GM12878 (cell line): Measurements from ENCODE around the gene PDIK1L. TPM values are rescaled to one million over a fixed set of nuclear protein-coding genes. Genes with fewer than 3 reads are reported as not detected.

Experiments used
- CBFB ChIP-seq: IDR thresholded peaks from 2 replicates; pipeline ENCODE4 v1.6.1; 2016; ENCODE audit warnings: antibody characterized with exemption, low read depth
- CHD2 ChIP-seq: IDR thresholded peaks from 2 replicates; pipeline ENCODE4 v1.6.1; 2011; ENCODE audit warnings: low read depth, low read length, improper control_type of control experiment, borderline replicate concordance
- FOS ChIP-seq: IDR thresholded peaks from 3 replicates; pipeline ENCODE4 v1.6.1; 2011; ENCODE audit warnings: borderline replicate concordance; ENCODE audit not compliant: insufficient read length; ENCODE audit errors: extremely low read depth
- JUND ChIP-seq: IDR thresholded peaks from 2 replicates; pipeline ENCODE4 v1.6.1; 2012; ENCODE audit warnings: low read depth, mild to moderate bottlenecking, low read length, improper control_type of control experiment, moderate library complexity
- MEF2A ChIP-seq: IDR thresholded peaks from 2 replicates; pipeline ENCODE4 v1.6.1; 2011; ENCODE audit warnings: low read depth, mild to moderate bottlenecking, low read length, moderate library complexity; ENCODE audit not compliant: insufficient read depth
- MYC ChIP-seq: IDR thresholded peaks from 2 replicates; pipeline ENCODE4 v1.6.1; 2011; ENCODE audit warnings: mild to moderate bottlenecking, low read length, moderate library complexity, inconsistent platforms; ENCODE audit not compliant: insufficient read depth, insufficient replicate concordance, insufficient read length, severe bottlenecking
- PAX5 ChIP-seq: IDR thresholded peaks from 2 replicates; pipeline ENCODE4 v1.6.1; 2011; ENCODE audit warnings: low read depth, low read length, borderline replicate concordance
- POLR2A ChIP-seq: IDR thresholded peaks from 2 replicates; pipeline ENCODE4 v1.6.1; 2011; ENCODE audit warnings: low read depth, mild to moderate bottlenecking, low read length
- RCOR1 ChIP-seq: conservative IDR thresholded peaks from 2 replicates; pipeline ENCODE4 v1.6.1; 2012; ENCODE audit warnings: low read depth, low read length, improper control_type of control experiment
- SMAD1 ChIP-seq: fragments of 450-650 bp; IDR thresholded peaks from 2 replicates; pipeline ENCODE4 v1.6.1; 2018; ENCODE audit warnings: mild to moderate bottlenecking, low read depth; ENCODE audit not compliant: partially characterized antibody
- SMAD5 ChIP-seq: IDR thresholded peaks from 2 replicates; pipeline ENCODE4 v1.6.1; 2016; ENCODE audit warnings: antibody characterized with exemption, low read depth
- SP1 ChIP-seq: IDR thresholded peaks from one replicate; pipeline ENCODE4 v1.6.1; 2011; ENCODE audit warnings: low read depth, low read length
- SREBF2 ChIP-seq: IDR thresholded peaks from 2 replicates; pipeline ENCODE4 v1.6.1; 2012; ENCODE audit warnings: mild to moderate bottlenecking, low read length
- STAT1 ChIP-seq: fragments of 450-650 bp; conservative IDR thresholded peaks from 2 replicates; pipeline ENCODE4 v1.6.1; 2014; ENCODE audit warnings: antibody characterized with exemption, mild to moderate bottlenecking
- USF1 ChIP-seq: IDR thresholded peaks from 2 replicates; pipeline ENCODE4 v1.6.1; 2011; ENCODE audit warnings: borderline replicate concordance, low read depth, mild to moderate bottlenecking, moderate library complexity, mixed read lengths, low read length; ENCODE audit not compliant: insufficient read depth; ENCODE audit errors: extremely low read length
- ZSCAN29 ChIP-seq: fragments of 450-650 bp; IDR thresholded peaks from 2 replicates; pipeline ENCODE4 v1.6.1; 2017; ENCODE audit warnings: mild to moderate bottlenecking, moderate library complexity
- polyA plus RNA-seq, 11 experiments: library from polyadenylated mRNA; depleted of rRNA in 4 of 11; unstranded in 6 of 11; stranded (reverse) in 5 of 11; fragments of >200 nt; fragmentation: Nextera tagmentation in 4 of 11; fragmentation: Illumina TruSeq in 1 of 11; extraction: Ambion mirVana in 4 of 11; extraction: Trizol in 1 of 11; gene quantifications; 1 replicate in 1 of 11; 2 replicates in 10 of 11; pipeline versions ENCODE4 v1.2.1 to v1.2.3, GENCODE V29; 2011 to 2016; ENCODE audit warnings: inconsistent platforms in 2 of 11, missing spikeins in 2 of 11, low read depth in 1 of 11
- total RNA-seq, 4 experiments: library from RNA; depleted of rRNA in 3 of 4; stranded (reverse); fragments of >200 nt in 3 of 4; fragmentation: Illumina TruSeq in 1 of 4; extraction: Trizol in 1 of 4; gene quantifications; 2 replicates each; pipeline versions ENCODE4 v1.2.1 to v1.2.3, GENCODE V29; 2013 to 2021
- TF ChIP-seq, protein P1 (sequence below): fragments of 450-650 bp; IDR thresholded peaks from 2 replicates; pipeline ENCODE4 v1.6.1; 2016; ENCODE audit warnings: mild to moderate bottlenecking, moderate library complexity, borderline replicate concordance
- TF ChIP-seq, protein P2 (sequence below): fragments of 450-650 bp; IDR thresholded peaks from 2 replicates; pipeline ENCODE4 v1.6.1; 2017; ENCODE audit warnings: mild to moderate bottlenecking, low read depth, inconsistent platforms; ENCODE audit not compliant: poor library complexity, severe bottlenecking
- TF ChIP-seq, protein P3 (sequence below): fragments of 450-650 bp; formaldehyde crosslinking; IDR thresholded peaks from 2 replicates; pipeline ENCODE4 v1.4.0; 2020; ENCODE audit warnings: mild to moderate bottlenecking, moderate library complexity

PDIK1L gene
- total and polyA plus RNA-seq, 10 of the 15 experiments (the other 5 are each of a cell fraction or from before 2014, with no cell fraction given), result 4.0 to 15.9 (median 10.5) TPM

DNA sequence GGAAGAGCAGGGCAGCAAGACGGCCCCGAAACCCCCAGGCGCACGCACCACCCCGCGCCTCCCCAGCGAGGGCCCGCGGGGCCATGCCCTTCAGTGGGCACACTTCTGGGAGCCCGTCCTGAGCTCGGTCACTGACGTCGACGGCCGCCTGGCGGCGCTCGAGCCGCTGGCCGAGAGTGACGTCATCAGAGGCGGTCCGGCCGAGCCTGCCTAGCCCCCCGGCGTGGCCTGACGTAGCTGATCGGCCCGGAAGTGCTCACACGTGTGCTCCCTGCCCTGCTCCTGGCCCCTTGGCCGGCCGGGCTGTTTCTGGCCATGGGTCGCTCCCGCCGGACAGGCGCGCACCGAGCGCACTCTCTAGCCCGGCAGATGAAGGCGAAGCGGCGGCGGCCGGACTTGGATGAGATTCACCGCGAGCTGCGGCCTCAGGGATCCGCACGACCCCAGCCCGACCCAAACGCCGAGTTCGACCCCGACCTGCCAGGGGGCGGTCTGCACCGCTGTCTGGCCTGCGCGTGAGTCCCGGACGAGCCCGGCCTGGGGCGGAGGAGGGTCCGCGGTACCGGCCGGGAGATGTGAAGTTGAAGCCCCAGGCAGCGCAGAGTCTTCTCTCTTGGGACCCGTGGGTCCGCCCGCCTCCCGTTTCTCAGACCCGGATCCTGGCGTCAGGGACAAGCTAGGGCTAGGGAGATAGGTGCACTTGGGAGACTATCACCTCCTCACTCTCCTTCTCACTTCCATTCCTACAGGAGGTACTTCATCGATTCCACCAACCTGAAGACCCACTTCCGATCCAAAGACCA is 58.2 kb downstream of the PDIK1L start, which contains the start of gene ZNF593 (continued):
- TF ChIP-seq, protein P1, sequence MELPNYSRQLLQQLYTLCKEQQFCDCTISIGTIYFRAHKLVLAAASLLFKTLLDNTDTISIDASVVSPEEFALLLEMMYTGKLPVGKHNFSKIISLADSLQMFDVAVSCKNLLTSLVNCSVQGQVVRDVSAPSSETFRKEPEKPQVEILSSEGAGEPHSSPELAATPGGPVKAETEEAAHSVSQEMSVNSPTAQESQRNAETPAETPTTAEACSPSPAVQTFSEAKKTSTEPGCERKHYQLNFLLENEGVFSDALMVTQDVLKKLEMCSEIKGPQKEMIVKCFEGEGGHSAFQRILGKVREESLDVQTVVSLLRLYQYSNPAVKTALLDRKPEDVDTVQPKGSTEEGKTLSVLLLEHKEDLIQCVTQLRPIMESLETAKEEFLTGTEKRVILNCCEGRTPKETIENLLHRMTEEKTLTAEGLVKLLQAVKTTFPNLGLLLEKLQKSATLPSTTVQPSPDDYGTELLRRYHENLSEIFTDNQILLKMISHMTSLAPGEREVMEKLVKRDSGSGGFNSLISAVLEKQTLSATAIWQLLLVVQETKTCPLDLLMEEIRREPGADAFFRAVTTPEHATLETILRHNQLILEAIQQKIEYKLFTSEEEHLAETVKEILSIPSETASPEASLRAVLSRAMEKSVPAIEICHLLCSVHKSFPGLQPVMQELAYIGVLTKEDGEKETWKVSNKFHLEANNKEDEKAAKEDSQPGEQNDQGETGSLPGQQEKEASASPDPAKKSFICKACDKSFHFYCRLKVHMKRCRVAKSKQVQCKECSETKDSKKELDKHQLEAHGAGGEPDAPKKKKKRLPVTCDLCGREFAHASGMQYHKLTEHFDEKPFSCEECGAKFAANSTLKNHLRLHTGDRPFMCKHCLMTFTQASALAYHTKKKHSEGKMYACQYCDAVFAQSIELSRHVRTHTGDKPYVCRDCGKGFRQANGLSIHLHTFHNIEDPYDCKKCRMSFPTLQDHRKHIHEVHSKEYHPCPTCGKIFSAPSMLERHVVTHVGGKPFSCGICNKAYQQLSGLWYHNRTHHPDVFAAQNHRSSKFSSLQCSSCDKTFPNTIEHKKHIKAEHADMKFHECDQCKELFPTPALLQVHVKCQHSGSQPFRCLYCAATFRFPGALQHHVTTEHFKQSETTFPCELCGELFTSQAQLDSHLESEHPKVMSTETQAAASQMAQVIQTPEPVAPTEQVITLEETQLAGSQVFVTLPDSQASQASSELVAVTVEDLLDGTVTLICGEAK, result peak; percentile 65
- TF ChIP-seq RCOR1 (no peak), CHD2 (peak; percentile 60), POLR2A (peak; percentile 92), CBFB (no peak), SP1 (peak; percentile 70), SMAD1 (no peak), SMAD5 (peak; percentile 45; the same call in 1 of the 2 replicates), USF1 (peak; percentile 50), JUND (peak; percentile 96), FOS (no peak), SREBF2 (no peak), STAT1 (no peak), MEF2A (no peak), ZSCAN29 (no peak), PAX5 (peak; percentile 69; the same call in 1 of the 2 replicates), MYC (peak; percentile 54)
- TF ChIP-seq, protein P2, sequence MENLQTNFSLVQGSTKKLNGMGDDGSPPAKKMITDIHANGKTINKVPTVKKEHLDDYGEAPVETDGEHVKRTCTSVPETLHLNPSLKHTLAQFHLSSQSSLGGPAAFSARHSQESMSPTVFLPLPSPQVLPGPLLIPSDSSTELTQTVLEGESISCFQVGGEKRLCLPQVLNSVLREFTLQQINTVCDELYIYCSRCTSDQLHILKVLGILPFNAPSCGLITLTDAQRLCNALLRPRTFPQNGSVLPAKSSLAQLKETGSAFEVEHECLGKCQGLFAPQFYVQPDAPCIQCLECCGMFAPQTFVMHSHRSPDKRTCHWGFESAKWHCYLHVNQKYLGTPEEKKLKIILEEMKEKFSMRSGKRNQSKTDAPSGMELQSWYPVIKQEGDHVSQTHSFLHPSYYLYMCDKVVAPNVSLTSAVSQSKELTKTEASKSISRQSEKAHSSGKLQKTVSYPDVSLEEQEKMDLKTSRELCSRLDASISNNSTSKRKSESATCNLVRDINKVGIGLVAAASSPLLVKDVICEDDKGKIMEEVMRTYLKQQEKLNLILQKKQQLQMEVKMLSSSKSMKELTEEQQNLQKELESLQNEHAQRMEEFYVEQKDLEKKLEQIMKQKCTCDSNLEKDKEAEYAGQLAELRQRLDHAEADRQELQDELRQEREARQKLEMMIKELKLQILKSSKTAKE, result no peak
- TF ChIP-seq, protein P3, sequence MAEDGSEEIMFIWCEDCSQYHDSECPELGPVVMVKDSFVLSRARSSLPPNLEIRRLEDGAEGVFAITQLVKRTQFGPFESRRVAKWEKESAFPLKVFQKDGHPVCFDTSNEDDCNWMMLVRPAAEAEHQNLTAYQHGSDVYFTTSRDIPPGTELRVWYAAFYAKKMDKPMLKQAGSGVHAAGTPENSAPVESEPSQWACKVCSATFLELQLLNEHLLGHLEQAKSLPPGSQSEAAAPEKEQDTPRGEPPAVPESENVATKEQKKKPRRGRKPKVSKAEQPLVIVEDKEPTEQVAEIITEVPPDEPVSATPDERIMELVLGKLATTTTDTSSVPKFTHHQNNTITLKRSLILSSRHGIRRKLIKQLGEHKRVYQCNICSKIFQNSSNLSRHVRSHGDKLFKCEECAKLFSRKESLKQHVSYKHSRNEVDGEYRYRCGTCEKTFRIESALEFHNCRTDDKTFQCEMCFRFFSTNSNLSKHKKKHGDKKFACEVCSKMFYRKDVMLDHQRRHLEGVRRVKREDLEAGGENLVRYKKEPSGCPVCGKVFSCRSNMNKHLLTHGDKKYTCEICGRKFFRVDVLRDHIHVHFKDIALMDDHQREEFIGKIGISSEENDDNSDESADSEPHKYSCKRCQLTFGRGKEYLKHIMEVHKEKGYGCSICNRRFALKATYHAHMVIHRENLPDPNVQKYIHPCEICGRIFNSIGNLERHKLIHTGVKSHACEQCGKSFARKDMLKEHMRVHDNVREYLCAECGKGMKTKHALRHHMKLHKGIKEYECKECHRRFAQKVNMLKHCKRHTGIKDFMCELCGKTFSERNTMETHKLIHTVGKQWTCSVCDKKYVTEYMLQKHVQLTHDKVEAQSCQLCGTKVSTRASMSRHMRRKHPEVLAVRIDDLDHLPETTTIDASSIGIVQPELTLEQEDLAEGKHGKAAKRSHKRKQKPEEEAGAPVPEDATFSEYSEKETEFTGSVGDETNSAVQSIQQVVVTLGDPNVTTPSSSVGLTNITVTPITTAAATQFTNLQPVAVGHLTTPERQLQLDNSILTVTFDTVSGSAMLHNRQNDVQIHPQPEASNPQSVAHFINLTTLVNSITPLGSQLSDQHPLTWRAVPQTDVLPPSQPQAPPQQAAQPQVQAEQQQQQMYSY (CRISPR knock-in tag), result peak; percentile 75; the same call in 1 of the 2 replicates
